Neural progenitor cell (in vitro differentiated cells): ENCODE data around the gene RGS12. TPM values are rescaled to one million over a fixed set of nuclear protein-coding genes. Genes with fewer than 3 reads are reported as not detected.

Experiments used
- DNase-seq: peaks from one replicate; pipeline ENCODE4 v3.0.0-alpha.2; 2016; ENCODE audit warnings: low spot score
- H2AFZ ChIP-seq: fragments of 200-600 bp; sonication (generic); replicated peaks from 2 replicates; pipeline ENCODE4 v1.6.1; 2016; ENCODE audit warnings: antibody characterized with exemption
- H3F3A ChIP-seq: fragments of 200-600 bp; sonication (generic); 2 replicates; pipeline ENCODE4 v1.6.1; 2016; ENCODE audit warnings: antibody characterized with exemption, low read depth
- H3K27ac ChIP-seq: fragments of 200-600 bp; sonication (generic); 2 replicates; pipeline ENCODE4 v1.5.1; 2016; ENCODE audit warnings: mild to moderate bottlenecking
- H3K27me3 ChIP-seq: fragments of 200-600 bp; sonication (generic); 2 replicates; pipeline ENCODE4 v1.6.1; 2016; ENCODE audit warnings: mild to moderate bottlenecking, moderate library complexity
- H3K36me3 ChIP-seq: fragments of 200-600 bp; sonication (generic); 2 replicates; pipeline ENCODE4 v1.5.1; 2016
- H3K4me1 ChIP-seq: fragments of 200-600 bp; sonication (generic); 2 replicates; pipeline ENCODE4 v1.6.1; 2016; ENCODE audit warnings: mixed run types
- H3K4me2 ChIP-seq: fragments of 200-600 bp; sonication (generic); 2 replicates; pipeline ENCODE4 v1.6.1; 2016
- H3K4me3 ChIP-seq: fragments of 200-600 bp; sonication (generic); 2 replicates; pipeline ENCODE4 v1.5.1; 2016
- H3K79me2 ChIP-seq: fragments of 200-600 bp; sonication (generic); 2 replicates; pipeline ENCODE4 v1.6.1; 2016; ENCODE audit warnings: low read depth
- H3K9ac ChIP-seq: fragments of 200-600 bp; sonication (generic); 2 replicates; pipeline ENCODE4 v1.6.1; 2016
- H3K9me3 ChIP-seq: fragments of 200-600 bp; sonication (generic); 2 replicates; pipeline ENCODE4 v1.5.1; 2016; ENCODE audit warnings: low read depth
- H4K20me1 ChIP-seq: fragments of 200-600 bp; sonication (generic); 2 replicates; pipeline ENCODE4 v1.6.1; 2016; ENCODE audit warnings: low read depth
- H3K27ac Mint-ChIP-seq: 3 replicates; pipeline ENCODE4 v1.8.0; 2021; ENCODE audit warnings: mixed read lengths
- H3K27me3 Mint-ChIP-seq: 2 replicates; pipeline ENCODE4 v1.8.0; 2022; ENCODE audit warnings: low read depth, mild to moderate bottlenecking, inconsistent platforms, moderate library complexity, mixed read lengths; ENCODE audit not compliant: insufficient read depth
- H3K36me3 Mint-ChIP-seq: 3 replicates; pipeline ENCODE4 v1.8.0; 2021; ENCODE audit warnings: mixed read lengths
- H3K4me1 Mint-ChIP-seq: 3 replicates; pipeline ENCODE4 v1.8.0; 2021; ENCODE audit warnings: mixed read lengths
- H3K4me3 Mint-ChIP-seq: 3 replicates; pipeline ENCODE4 v1.8.0; 2021; ENCODE audit warnings: mild to moderate bottlenecking, moderate library complexity, mixed read lengths
- H3K9me3 Mint-ChIP-seq: 3 replicates; pipeline ENCODE4 v1.8.0; 2020; ENCODE audit warnings: mixed read lengths
- CTCF ChIP-seq: fragments of 200-600 bp; sonication (generic); IDR thresholded peaks from 2 replicates; pipeline ENCODE4 v1.5.1; 2017; ENCODE audit warnings: antibody characterized with exemption, mild to moderate bottlenecking
- EZH2 ChIP-seq: fragments of 200-600 bp; sonication (generic); IDR thresholded peaks from 2 replicates; pipeline ENCODE4 v1.6.1; 2017; ENCODE audit warnings: antibody characterized with exemption, mild to moderate bottlenecking, moderate library complexity
- EZH2phosphoT487 ChIP-seq: fragments of 200-600 bp; sonication (generic); IDR thresholded peaks from 2 replicates; pipeline ENCODE4 v1.6.1; 2017; ENCODE audit warnings: antibody characterized with exemption
- total RNA-seq: library from RNA; depleted of rRNA; stranded (reverse); fragments of >200 nt; gene quantifications from 2 replicates; pipeline ENCODE4 v1.2.3, GENCODE V29; 2015; ENCODE audit warnings: low replicate concordance

Gene RGS12
- total RNA-seq, 1 donor from 2014 or later, result 36.6 TPM

GRCh38 chr4:3308691-3309090, 15.9 kb downstream of the RGS12 start:
- Histone ChIP-seq H3K9me3 (no peaks in the 10 kb centered on the region), H3K36me3 (no peaks in the 10 kb centered on the region), H3K4me2 (no peak overlapping the region), H3K4me3 (no peak overlapping the region), H3K4me1 (peaks cover 32% of the 10 kb centered on the region), H3K79me2 (peaks cover 72% of the 10 kb centered on the region), H3K27me3 (no peaks in the 10 kb centered on the region), H2AFZ (no peak overlapping the region), H3F3A (peaks cover 5% of the 10 kb centered on the region), H3K9ac (no peak overlapping the region), H4K20me1 (peaks cover 49% of the 10 kb centered on the region), H3K27ac (no peak overlapping the region)
- no peak overlapping the region for H3K4me3 Mint-ChIP-seq
- peaks cover 7% of the 10 kb centered on the region for H3K36me3 Mint-ChIP-seq
- H3K4me1 Mint-ChIP-seq, result peaks cover 64% of the 10 kb centered on the region
- no peak for DNase-seq
- no peaks in the 10 kb centered on the region for H3K9me3 Mint-ChIP-seq
- peaks cover 9% of the 10 kb centered on the region for H3K27me3 Mint-ChIP-seq
- H3K27ac Mint-ChIP-seq, result peak overlapping the region; percentile 81
- TF ChIP-seq EZH2phosphoT487 (no peak), CTCF (no peak), EZH2 (no peak)

- Histone ChIP-seq H3K4me3 (no peak overlapping the region), H3K27ac (no peak overlapping the region), H3K9ac (no peak overlapping the region), H3F3A (no peaks in the 10 kb centered on the region), H3K4me2 (no peak overlapping the region), H3K9me3 (no peaks in the 10 kb centered on the region), H3K36me3 (no peaks in the 10 kb centered on the region), H2AFZ (no peak overlapping the region), H3K79me2 (peaks cover 62% of the 10 kb centered on the region), H4K20me1 (peaks cover 32% of the 10 kb centered on the region), H3K4me1 (peaks cover 16% of the 10 kb centered on the region), H3K27me3 (no peaks in the 10 kb centered on the region)
- TF ChIP-seq EZH2 (no peak), EZH2phosphoT487 (no peak), CTCF (no peak)
- H3K9me3 Mint-ChIP-seq, result no peaks in the 10 kb centered on the region
- H3K4me1 Mint-ChIP-seq, result peaks cover 47% of the 10 kb centered on the region
- peaks cover 8% of the 10 kb centered on the region for H3K36me3 Mint-ChIP-seq
- peaks cover 9% of the 10 kb centered on the region for H3K27me3 Mint-ChIP-seq
- no peak overlapping the region for H3K27ac Mint-ChIP-seq
- no peak for DNase-seq
- H3K4me3 Mint-ChIP-seq, result no peak overlapping the region
These were observed 17.7 kb downstream of the RGS12 start for GRCh38 chr4:3310301-3311094.

- H3F3A ChIP-seq, result no peaks in the 10 kb centered on the region
These were observed 18.2 kb downstream of the RGS12 start for GRCh38 chr4:3311095-3311372.

More at GRCh38 chr4:3311095-3311372, 18.2 kb downstream of the RGS12 start:
- H4K20me1 ChIP-seq, result peaks cover 30% of the 10 kb centered on the region
- peaks cover 57% of the 10 kb centered on the region for H3K79me2 ChIP-seq
- H3K27ac Mint-ChIP-seq, result peak overlapping the region; percentile 5
- H3K9me3 Mint-ChIP-seq, result no peaks in the 10 kb centered on the region
- H3K36me3 ChIP-seq, result no peaks in the 10 kb centered on the region
- DNase-seq, result no peak
- peaks cover 10% of the 10 kb centered on the region for H3K4me1 ChIP-seq
- H3K4me3 ChIP-seq, result no peak overlapping the region
- no peaks in the 10 kb centered on the region for H3K27me3 ChIP-seq
- H3K27me3 Mint-ChIP-seq, result peaks cover 12% of the 10 kb centered on the region
- H3K27ac ChIP-seq, result no peak overlapping the region
- no peaks in the 10 kb centered on the region for H3K9me3 ChIP-seq
- no peak overlapping the region for H3K9ac ChIP-seq
- H3K4me2 ChIP-seq, result no peak overlapping the region
- no peak overlapping the region for H2AFZ ChIP-seq
- H3K36me3 Mint-ChIP-seq, result peaks cover 11% of the 10 kb centered on the region
- H3K4me1 Mint-ChIP-seq, result peaks cover 41% of the 10 kb centered on the region
- TF ChIP-seq EZH2 (no peak), EZH2phosphoT487 (no peak), CTCF (no peak)
- no peak overlapping the region for H3K4me3 Mint-ChIP-seq
